Mammary epithelial cell (primary cell): Measurements from ENCODE around the gene TAAR1.

ENCODE experiments used
- EZH2 ChIP-seq: IDR thresholded peaks from 2 replicates; pipeline ENCODE4 v1.6.1; 2012; ENCODE audit warnings: low read length, inconsistent platforms, borderline replicate concordance
- TF ChIP-seq, protein P1 (sequence below), 2 donors: IDR thresholded peaks in 1 of 2; conservative IDR thresholded peaks in 1 of 2; 2 replicates each; pipeline ENCODE4 v1.5.1; 2011 to 2012; ENCODE audit warnings: inconsistent platforms in 2 of 2, low read length in 2 of 2, mild to moderate bottlenecking in 2 of 2, control low read depth in 1 of 2, low read depth in 1 of 2; ENCODE audit not compliant: insufficient read depth in 1 of 2; ENCODE audit errors: extremely low read depth in 1 of 2

- TF ChIP-seq, protein P1, sequence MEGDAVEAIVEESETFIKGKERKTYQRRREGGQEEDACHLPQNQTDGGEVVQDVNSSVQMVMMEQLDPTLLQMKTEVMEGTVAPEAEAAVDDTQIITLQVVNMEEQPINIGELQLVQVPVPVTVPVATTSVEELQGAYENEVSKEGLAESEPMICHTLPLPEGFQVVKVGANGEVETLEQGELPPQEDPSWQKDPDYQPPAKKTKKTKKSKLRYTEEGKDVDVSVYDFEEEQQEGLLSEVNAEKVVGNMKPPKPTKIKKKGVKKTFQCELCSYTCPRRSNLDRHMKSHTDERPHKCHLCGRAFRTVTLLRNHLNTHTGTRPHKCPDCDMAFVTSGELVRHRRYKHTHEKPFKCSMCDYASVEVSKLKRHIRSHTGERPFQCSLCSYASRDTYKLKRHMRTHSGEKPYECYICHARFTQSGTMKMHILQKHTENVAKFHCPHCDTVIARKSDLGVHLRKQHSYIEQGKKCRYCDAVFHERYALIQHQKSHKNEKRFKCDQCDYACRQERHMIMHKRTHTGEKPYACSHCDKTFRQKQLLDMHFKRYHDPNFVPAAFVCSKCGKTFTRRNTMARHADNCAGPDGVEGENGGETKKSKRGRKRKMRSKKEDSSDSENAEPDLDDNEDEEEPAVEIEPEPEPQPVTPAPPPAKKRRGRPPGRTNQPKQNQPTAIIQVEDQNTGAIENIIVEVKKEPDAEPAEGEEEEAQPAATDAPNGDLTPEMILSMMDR (conservative IDR thresholded peaks at IDR 0.05 in 1 of 2, IDR thresholded peaks at IDR 0.05 in 1 of 2; ENCODE audit: extremely low read depth in 1 of 2, insufficient read depth in 1 of 2, low read depth in 1 of 2, low read length in 2 of 2), result no peak
- TF ChIP-seq EZH2, result no peak
Observed at GRCh38 chr6:132663661-132664060, 4.7 kb upstream of the TAAR1 start.
